ENCODE data around the gene CRYBA1.

Gene CRYBA1

DNA sequence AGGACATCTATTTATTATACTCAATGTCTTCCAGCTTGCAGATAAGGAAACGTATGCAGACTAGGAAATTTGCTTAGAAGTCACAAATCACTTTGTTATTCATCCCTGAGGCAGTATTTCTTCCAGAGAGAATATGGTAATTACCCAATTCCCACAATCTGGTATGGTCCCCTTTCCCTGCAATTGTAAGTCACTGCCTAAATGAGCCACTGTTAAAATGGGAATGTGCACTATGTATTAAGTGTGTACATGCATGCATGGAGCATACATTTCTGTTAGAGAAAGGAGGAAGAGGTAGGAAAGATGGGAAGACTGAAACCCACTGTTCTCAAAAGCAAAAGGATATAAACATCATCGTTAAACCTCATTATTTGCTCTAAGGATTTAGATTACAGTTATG lies 37.3 kb downstream of the CRYBA1 start:
- no peak for DNase-seq

DNA sequence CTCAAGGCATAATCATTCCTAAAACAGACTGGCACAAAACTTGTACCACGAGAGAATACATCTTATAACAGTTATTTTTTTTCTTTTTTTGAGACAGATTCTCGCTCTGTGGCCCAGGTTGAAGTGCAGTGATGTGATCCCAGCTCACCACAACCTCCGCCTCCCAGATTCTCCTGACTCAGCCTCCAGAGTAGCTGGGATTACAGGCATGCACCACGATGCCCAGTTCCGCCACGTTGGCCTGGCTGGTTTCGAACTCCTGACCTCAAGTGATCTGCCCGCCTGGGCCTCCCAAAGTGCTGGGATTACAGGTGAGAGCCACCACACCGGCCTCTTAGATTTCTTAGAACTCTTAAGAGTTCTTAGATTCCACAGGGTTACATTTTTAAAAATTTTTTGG lies 43.2 kb downstream of the CRYBA1 start:
- DNase-seq: no peak

DNA sequence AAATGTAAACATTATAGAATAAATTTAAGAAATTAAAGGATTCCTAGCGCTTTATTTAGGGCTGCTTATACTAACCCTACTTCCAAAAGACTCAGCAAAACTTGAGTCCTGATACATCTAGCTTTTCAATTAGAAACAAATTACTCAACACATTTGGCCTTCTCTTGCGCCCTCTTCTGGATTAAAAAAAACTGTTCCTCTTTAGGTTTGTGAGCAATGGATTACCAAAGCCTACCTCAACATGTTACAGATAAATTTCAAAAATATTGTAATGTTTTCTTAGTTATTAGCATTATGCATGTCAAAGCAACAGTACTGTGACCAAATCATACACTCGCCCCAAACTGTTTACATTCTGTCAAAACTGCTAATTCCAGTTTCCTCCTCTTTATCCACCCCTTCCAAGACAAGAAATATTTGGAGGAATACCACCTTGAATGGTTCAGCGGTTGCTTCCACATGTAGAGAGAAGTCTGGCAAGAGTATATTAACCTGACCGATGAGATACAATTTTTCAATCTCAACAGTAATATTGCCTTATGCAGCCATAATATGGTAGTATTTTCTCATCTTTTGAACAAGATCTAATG lies 44.6 kb downstream of the CRYBA1 start:
- no peak for DNase-seq

DNA sequence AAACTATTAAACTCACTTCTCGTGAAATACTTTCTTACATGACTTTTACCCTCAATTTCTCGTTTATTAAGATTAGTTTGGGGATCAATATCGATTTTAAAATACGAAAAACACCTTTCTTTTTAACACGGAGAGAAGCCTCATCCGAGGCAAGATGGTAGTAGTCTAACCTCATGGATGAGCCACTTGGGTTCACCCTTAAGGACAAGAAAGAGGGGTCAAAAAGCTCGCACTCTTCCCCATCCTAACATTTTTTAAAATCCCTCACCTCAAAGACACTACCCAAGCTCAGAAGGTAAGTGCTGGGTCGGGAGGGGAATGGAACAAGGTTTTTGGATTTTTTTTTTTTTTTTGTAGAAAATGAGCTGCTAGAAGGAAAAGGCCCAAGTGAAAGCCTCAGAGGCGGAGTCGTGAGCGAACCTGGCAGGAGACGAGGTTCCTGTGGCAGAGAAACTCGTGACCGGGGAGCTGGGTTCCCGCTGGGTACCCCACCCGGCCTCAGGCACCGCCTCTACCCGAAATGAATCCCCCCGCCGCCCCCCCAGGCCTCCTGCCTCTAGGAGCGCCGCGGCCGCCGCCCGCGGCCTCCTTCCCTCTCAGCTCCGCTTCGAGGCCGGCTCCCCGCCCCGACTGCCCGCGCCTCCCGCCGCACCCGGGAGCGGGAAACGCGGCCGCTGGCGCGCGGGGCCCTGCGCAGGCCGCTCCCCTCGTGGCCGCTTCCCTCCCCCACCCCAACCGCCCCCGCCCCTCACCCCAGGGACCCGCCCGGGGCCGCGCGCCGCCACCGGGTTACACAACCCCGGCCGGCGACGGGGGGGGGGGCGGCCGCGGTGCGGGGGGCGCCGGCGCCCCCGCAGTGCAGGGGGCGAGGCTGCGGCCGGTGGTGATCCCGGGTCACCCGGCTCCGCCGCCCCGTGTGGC lies 45.7 kb downstream of the CRYBA1 start:
- peak; percentile 46 for DNase-seq

DNA sequence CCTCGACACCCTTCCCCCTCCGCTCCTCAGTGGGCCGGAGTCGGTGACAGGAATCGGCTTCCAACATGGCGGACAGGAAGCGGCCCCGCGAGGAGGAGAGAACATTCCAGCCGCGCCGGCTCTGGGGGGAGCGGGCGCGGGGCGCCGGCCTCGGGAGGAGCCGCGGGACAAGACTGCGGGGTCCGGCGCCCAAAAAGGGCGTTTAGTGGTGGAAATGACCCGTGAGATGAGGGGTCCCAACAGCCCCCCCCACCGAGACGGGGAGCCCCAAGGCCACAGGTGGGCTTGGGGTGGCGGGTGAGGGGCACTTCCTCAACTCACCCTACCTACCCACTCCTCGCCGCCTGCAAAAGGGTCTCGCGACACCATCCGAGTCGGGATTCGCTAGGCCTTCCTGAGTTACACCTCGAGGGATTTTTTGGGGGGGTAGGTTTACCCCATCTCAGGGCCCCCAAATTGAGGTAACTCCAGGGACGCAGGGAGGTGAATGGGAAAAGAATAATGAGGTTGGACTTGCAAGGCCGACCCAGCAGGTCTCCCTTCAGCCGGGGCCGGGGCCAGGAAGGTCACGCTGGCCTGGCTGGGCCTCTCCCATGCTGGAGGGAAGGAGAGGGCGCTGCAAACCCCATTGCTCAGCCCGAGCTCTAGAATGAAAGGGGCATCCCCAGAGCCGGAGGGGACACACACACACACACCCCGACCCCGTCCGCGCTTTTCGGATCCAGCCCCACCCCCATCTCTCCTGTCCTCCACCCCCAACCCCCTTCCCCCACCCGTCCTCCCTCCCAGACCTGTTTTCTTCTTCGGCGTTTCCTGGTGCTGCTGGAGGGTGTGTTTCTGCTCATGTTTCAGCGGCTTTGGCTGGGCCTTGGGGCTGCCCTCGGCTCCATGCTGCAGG lies 46.6 kb downstream of the CRYBA1 start:
- peak; percentile 55 for DNase-seq

DNA sequence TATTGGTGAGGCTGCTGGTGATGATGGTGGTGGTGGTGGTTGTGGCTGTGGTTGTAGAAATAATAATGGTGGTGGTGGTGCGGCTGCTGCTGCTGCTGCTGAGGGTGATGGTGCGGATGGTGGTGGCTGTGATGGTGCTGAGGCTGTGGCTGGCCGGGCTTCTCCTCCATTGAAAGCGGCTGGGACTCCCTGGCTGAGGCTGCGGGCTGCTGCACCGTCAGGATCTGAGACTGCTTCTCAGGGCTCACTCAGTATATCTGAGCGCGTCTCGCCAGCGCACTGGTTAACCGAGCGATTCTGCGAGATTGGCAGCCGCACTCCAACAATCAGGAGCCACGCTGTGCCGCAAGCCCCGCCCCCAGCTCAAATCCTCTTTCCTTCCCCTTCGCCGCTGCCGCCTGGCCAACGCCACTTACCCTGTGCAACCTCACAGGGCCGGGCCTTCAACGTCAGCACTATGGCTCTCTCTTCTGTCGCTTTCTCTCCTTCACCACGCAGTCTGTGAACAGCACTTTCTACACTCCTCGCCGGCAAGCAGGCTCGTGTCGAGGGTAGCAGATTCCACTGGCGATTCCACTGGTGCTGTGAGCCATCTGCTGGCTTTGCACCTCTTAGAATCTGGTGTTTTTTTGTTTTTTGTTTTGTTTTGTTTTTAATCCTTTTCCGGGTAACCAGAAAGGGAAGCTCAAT lies 47.4 kb downstream of the CRYBA1 start, which contains the start of gene NUFIP2:
TSS of gene NUFIP2 (minus strand) at position 259 of the 690 bp plus-strand sequence. CDS start at position 170, 89 bp downstream.
- DNase-seq: peak; percentile 96

DNA sequence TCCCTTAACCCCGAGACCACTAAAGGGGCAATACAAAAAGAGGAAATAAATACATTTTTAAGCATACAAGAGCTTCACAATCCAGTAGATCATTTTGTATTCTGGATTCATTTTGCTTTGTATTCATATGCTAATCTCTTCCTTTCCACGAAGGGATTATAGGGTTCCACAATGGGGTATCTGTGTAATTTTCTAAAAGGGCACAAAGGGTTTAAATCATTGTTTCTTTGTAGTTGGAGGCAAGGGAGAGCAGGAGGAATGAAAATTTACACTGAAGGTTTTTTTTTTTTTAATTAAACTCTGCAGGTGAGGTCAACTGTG lies 47.9 kb downstream of the CRYBA1 start:
- DNase-seq: no peak

DNA sequence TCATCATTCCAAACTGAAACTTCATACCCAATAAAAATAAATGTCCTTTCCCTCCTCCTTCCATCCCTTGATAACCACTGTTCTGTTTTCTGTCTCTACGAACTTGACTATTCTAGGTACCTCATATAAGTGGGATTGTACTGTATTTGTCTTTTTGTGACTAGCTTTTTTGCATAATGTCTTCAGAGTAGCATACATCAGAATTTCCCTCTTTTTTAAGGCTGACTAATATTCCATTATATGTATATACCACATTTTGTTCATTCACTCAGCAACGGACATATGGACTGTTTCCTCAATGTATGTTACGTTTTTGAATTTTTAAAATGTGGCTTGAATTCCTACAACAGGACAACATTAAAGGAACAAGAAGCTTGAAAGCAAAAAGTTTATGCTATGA lies 48.8 kb downstream of the CRYBA1 start:
- no peak for DNase-seq

DNA sequence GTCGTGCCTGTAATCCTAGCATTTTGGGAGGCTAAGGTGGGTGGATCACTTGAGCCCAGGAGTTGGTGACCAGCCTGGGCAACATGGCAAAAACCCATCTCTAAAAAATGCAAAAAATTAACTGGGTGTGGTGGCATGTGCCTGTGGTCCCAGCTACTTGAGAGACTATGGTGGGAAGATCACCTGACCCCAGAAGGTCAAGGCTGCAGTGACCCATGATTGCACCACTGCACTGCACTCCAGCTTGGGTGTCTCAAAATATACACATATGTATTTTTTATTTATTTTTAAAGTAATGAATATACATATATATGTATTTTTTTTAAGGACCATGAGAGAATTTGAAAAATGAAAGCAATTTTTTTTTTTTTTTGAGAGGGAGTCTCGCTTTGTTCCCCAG lies 52.4 kb downstream of the CRYBA1 start:
- no peak for DNase-seq

DNA sequence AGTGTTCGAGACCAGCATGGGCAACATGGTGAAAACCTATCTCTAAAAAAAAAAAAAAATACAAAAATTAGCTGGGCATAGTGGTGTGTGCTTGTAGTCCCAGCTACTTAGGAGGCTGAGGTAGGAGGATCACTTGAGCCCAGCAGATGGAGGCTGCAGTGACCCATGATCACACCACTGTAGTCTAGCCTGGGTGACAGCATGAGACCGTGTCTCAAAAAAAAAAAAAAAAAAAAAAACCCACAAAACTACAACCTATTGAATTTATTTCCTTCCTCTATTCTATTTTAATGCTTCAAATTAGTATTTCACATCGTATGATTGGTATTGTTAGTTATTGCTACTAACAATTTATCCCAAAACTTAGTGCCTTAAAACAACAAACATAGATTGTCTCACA lies 56.7 kb downstream of the CRYBA1 start:
- DNase-seq: no peak
